ENCODE data around the gene SEMA6C.

DNA sequence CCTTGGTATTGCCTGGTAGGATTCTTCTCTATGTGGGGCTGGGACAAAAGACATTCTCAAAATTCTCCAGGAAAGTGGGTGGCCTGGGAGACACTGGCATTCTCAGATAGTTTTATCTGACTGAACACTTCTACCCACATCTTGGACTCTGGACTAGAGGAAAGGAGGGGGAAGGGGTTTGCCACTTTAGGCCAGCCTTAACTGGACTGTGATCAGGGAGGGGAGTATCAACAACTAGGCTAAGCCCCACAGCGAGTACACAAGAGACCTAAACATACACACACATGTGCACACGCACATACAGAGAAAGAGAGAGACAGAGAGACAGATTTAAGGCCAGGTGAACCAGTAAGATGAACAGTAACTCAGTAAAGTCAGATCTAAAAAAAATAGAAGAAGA, 1.2 kb upstream of the SEMA6C start:
- TF ChIP-seq, protein P1, sequence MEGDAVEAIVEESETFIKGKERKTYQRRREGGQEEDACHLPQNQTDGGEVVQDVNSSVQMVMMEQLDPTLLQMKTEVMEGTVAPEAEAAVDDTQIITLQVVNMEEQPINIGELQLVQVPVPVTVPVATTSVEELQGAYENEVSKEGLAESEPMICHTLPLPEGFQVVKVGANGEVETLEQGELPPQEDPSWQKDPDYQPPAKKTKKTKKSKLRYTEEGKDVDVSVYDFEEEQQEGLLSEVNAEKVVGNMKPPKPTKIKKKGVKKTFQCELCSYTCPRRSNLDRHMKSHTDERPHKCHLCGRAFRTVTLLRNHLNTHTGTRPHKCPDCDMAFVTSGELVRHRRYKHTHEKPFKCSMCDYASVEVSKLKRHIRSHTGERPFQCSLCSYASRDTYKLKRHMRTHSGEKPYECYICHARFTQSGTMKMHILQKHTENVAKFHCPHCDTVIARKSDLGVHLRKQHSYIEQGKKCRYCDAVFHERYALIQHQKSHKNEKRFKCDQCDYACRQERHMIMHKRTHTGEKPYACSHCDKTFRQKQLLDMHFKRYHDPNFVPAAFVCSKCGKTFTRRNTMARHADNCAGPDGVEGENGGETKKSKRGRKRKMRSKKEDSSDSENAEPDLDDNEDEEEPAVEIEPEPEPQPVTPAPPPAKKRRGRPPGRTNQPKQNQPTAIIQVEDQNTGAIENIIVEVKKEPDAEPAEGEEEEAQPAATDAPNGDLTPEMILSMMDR (IDR thresholded peaks at IDR 0.05) = no peak
- no peak for TF ChIP-seq POLR2A (IDR thresholded peaks at IDR 0.05)
